GM13976 (cell line): ENCODE data around the gene SMC4.

Experiments
- DNase-seq: peaks from one replicate; pipeline ENCODE4 v3.0.0; 2012; ENCODE audit warnings: low spot score
- CTCF ChIP-seq: IDR thresholded peaks from 2 replicates; pipeline ENCODE4 v1.5.1; 2012; ENCODE audit warnings: borderline replicate concordance, mild to moderate bottlenecking; ENCODE audit not compliant: insufficient read depth; ENCODE audit errors: extremely low read depth, missing control alignments, control extremely low read depth
- in situ Hi-C: fragments of 300-500 bp; cut with MboI; formaldehyde crosslinking; loops from one replicate; pipeline ENCODE4 v1.12.0; 2022; ENCODE audit warnings: low sequenced_read_pairs, mixed read lengths, inconsistent platforms; ENCODE audit not compliant: unreplicated experiment

SMC4 gene

GRCh38 chr3:160401291-160402095 is 2.0 kb downstream of the SMC4 start:
- no peak for TF ChIP-seq CTCF
- no peak for DNase-seq
- in situ Hi-C loops = no loop called here

GRCh38 chr3:160402221-160403027 is 3.0 kb downstream of the SMC4 start:
- in situ Hi-C loops = no loop called here
- no peak for DNase-seq
- no peak for TF ChIP-seq CTCF

GRCh38 chr3:160403028-160403545 is 3.6 kb downstream of the SMC4 start:
- no peak for DNase-seq
- no peak for TF ChIP-seq CTCF
- in situ Hi-C loops = no loop called here

- in situ Hi-C loops = no loop called here
- TF ChIP-seq CTCF = no peak
- no peak for DNase-seq
These were observed 4.5 kb downstream of the SMC4 start for GRCh38 chr3:160403796-160404470.

- no peak for TF ChIP-seq CTCF
- in situ Hi-C loops = no loop called here
- DNase-seq = no peak
These were observed 10.6 kb downstream of the SMC4 start for GRCh38 chr3:160409812-160410610.
